Stimulated activated CD4-positive, alpha-beta T cell treated with anti-CD3 and anti-CD28 coated beads, TNF-alpha, amount 100 ng/mL, for 24 hours (primary cell): ENCODE measurements around the gene ING5.
A peak's percentile ranks its signal among the peaks of the same experiment; 100 is the strongest.

Experiments
- DNase-seq, 3 experiments: peaks; one replicate each; pipeline ENCODE4 v3.0.0-alpha.2; 2020; ENCODE audit warnings: low read depth in 3 of 3

The ING5 gene

DNA sequence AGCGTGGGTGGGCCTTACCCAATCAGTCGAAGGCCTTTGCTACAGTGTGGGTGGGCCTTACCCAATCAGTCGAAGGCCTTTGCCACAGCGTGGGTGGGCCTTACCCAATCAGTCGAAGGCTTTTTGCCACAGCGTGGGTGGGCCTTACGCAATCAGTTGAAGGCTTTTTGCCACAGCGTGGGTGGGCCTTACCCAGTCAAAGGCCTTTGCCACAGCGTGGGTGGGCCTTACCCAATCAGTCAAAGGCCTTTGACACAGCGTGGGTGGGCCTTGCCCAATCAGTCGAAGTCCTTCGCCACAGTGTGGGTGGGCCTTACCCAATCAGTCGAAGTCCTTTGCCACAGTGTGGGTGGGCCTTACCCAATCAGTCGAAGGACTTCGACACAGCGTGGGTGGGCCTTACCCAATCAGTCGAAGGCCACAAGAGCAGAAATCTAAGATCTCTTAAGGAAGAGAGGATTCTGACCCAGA, 58.5 kb downstream of the ING5 start:
- no peak for DNase-seq

DNA sequence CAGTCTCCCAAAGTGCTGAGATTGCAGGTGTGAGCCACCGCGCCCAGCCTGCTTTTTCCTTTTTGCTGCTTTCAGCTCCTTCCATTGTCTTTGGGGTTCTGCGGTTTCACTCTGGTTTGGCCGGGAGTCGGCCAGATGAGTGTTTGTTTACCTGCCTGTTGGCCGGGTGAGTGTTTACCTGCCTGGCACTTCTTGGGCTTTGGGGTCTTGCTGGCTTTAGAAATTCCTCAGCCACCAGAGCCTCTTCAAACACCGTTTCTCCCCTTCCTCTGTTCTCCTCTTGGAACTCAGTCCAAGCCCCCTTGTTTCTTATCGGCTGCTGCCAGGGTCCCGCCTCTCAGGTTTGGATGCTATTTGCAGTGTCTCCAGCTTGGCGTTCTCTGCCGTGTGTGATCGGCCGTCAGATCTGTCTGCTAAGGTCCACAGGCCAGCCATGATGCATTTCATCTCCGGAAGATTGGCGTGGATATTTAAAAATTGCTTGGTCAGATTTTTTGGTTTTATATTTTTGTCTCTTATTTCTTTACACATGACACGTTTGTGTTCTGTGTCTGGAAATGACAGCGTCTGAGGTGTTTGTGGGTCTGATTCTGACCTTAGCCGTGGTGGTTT, 60.6 kb downstream of the ING5 start:
- DNase-seq = no peak

DNA sequence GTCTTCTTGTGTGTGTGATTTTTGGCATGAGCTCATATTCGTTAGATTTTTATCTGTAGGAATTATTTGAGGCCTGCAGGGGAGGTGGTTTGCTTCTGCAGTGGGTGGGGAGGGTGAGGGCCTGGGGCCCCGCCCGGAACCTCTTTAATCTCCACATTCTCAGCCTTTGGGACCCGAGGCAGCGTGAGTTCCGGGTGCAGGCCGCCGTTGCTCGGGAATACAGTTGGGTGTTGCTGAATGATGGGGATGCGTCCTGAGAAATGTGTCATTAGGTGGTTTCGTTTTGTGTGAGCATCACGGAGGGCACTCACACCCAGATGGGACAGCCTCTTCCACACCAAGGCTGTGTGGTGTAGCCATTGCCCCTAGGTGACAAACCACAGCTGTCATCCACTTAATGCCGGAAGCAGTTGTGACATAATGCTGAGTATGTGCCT, 61.1 kb downstream of the ING5 start:
- DNase-seq = peak in 1 of 3 experiments; percentile 19

DNA sequence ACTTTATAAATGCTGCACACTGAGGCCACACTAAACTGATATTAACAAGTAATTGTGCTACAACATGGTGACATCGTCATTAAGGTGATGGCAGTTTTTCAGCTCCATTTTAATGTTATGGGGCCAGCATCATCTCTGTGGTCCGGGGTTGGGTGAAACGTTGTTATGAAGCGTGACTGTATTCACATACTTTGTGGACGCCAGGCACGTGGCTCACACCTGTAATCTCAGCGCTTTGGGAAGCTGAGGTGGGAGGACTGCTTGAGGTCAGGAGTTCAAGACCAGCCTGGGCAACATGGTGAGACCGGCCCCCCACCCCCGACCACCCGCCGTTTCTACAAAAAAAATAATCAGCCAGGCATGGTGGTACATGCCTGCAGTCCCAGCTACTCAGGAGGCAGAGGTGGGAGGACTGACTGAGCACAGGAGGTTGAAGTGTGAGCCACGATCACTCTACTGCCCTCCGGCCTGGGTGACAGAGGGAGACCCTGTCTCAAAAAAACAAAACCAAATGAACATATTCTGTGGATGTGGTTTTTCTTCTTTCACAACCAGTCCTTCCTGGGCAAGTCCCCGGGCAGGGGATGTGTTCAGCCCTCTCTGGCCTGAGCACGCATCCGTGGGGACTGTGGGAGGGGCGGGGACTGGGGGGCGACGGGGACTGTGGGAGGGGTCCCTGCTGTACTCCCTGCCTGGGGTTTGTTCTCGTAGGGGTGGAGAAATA, 61.9 kb downstream of the ING5 start:
- no peak for DNase-seq

DNA sequence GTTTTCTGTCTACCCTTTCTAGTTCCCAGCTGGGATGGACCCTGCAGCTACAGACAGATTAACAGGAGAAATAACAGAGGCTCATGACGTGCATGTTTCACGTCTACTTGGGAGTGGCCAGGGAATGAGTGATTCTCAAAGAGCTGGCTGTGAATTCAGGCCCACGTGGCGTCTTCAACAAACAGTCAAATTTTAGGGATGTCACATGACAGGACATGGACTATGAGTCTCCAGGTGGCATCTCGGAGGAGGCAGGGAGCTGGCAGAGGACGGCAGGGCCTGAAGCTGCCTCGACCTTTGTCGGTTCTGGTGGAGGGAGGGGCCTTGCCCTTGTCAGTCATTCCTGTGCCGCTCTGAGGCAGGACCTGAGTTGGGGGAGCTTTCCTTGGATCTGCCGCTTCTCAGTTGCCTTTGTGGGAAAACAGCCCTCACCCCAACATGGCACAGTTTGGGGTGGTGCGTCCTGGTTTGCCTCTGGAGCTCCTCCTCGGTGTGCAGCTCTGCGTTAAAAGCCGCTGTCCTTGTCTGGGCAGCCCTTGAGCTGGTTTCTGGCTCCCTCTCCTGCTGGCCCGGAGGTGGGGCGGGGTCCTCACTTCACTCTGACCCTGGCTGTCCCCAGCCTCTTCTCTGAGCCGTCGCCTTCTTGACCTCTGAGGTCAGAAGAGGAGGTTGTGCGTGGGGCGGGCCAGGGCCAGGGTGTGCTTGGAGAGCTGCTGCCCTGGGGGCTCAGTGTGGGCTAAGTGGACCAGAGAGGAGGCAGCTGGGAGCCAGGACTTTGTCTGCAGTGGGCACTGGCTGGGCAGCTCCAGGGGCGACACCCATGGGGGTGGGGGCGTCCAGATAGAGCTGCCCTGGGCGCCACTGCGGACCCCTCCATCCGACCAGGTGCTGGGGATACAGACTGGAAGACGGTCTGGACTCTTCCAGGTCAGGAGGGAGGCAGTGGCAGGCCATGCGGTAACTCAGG, 62.7 kb downstream of the ING5 start:
- DNase-seq = no peak

DNA sequence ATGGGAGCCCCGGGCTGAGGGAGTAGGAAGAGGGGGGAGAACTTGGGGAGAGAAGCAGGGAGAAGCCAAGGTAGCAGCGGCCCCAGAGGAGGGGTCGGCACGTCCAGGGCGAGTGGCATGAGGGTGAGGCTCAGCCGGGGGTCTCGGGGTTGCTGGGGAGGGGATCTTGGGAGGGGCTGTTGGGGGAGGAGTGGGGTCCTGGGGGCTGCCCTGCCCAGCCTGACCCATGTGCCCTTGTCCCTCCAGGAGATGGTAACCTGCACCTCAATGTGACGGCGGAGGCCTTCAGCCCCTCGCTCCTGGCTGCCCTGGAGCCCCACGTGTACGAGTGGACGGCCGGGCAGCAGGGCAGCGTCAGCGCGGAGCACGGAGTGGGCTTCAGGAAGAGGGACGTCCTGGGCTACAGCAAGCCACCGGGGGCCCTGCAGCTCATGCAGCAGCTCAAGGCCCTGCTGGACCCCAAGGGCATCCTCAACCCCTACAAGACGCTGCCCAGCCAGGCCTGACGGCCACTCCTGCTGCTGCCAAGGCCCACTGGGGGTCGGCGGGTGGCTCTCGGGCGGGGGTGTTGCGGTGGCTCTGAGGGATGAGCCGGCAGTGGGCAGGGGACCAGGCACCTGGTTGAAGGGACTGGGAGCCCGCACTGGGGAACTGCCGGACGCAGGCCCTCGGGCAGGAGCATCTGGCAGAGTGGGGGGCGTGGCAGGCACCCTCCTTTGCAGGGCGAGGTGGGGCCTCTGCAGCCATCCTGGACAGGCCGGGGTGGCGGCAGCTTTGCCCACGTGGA, 65.8 kb downstream of the ING5 start:
- no peak for DNase-seq

DNA sequence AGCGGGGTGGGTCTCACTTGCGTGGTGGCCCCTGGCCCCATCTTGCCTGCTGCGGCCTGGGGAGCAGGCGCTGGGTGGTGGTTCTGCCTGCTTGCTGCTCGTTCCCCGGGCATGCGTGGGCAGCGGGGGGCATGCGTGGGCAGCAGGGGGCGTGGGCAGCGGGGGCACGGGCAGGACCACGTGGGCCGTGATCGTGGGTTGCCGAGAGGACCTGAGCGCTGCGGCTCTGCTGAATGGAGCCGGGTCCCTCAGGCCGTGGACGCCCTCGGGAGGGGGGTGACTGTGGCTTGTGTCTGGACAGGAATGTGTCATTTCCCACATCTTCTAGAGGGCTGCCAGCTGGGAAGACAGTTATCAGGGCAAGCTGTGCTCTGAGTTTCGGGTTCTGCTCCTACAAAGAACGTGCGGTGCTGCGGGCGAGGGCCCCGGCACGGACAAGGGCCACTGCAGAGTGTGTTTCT, 66.4 kb downstream of the ING5 start:
- no peak for DNase-seq

DNA sequence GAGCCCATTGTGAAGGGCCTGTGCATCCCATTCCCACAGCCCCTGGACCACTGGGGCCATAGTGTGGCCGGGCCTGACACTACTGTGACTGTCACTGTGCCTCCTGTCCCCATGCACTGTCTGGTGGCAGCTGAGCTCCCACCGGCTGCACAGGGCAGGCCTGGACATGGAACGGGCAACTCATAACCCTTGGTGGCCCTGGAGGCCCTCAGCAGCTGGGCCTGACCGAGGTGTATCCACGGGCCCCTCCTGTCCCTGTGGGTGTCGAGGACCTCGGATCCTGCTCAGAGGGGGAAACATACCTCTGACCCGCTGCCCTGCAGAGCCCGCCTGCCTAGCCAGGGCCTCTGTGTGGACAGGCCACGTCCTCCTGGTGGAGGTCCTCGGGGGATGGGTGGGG, 67.0 kb downstream of the ING5 start:
- DNase-seq = no peak

DNA sequence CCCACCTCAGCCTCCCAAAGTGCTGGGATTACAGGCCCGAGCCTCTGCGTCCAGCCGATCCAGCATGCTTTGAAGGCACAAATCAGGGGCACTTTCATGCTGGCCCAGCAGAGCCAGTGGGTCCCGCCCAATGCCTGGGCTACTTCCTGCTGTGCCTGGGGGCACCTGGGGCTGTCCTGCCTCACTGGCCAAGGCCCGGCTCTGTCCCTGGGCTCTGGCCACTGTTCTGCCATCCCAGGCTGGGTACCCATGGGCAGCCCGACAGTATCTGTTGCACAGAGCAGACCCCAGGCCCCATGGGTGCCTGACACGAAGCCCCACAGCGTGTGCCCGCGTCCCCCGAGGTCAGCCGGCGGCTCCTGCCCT, 68.0 kb downstream of the ING5 start:
- DNase-seq = no peak

DNA sequence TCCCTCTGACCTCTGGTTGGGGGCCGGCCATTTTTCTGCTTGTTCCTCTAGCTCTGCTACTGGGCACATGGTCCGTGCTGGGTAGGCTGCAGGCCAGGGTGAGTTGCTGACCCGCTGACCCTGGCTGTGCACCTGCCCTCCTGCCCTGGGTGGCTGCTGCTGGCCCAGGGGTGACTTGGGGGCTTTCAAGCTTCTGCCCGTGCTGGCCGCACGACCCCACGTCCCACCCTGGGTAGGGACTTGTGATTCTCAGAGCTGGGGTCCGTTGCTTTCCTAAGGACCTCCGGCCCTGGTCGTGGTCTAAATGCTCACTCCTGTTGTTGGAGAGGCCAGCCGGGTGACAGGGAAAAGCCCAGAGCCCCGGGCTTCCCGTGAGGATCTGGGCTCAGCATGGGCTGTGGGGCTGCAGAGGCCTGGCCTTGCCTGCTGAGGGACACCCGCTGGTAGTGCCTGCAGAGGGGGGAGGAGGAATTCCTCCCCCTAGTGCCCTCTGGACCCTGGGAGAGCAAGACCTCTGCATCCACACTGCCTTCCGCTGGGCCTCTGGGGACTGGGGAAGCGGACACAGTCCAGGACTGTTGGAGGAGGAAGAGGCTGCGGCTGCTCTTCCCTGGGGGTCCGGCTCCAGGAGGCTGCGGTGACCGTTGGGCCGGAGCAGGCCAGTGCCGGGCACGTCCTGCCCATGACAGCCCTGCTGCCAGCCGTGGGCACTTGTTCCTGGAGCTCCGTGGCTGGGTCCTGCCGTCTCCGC, 68.5 kb downstream of the ING5 start:
- no peak for DNase-seq

DNA sequence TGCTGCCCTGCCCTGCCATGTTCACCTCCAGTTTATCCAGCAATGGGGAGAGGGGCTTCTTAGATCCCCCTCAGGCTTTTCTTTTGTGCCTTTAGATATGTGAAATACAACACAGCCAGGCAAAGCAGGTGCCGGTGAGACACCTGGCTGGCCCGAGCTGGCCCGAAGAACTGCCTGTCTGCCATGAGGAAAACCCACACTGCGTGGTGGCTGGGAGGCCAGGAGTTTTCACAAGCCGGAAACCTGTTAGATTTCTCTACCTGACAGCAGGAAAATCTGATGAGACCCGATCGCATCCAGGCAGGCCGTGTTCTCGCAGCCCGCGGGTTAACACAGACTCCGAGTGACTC, 69.1 kb downstream of the ING5 start:
- DNase-seq = no peak

DNA sequence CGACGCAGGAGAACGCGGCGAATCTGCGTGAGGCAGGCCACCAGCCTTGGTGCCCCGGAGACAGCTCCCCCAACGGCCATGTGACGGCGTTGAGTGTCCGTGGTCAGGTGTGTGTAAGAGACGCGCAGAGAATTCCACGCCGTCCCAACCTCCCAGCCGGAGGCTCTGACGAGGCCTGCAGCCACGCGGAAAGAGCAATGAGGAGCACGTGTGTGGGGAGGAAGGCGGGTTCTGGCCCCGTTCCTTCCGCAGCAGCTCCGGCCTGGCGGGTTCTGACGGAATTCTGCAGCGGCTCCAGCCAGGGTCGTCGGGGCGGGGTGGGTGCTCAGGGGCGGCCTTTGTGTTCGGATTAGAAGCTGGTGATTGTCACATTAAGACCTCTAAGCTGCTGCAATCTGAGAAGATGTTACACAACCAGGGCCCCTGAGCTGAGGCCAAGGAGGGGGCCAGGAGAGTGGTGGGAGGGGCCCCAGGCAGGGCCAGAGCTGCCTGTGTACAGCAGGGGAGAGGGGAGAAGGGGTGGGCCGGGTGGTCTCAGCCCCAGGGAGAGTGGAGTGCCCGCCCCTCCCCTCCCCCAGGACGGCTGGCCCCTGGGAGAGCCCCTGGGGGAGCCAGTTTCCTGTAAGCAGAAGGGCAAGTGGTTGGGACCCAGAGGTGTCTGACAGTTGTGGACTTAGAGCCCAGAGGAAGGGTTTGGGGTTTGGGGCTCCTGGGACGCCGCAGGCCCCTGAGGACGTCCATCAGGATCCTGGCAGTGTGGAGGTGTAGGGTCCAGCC, 69.6 kb downstream of the ING5 start:
- no peak for DNase-seq

DNA sequence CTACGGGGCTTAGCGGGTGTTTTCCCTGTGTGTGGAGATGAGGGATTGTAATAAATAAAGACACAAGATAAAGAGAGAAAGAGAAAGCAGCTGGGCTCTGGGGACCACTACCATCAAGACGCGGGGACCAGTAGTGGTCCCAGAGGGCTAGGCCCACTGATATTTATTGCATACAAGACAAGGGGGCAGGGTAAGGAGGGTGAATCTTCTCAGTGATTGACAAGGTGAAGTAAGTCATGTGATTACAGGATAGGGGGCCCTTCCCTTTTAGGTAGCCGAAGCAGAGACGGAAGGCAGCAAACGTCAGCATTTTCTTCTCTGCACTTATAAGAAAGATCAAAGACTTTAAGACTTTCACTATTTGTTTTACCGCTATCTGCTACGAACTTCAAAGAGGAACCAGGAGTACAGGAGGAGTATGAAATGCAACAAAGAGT, 70.2 kb downstream of the ING5 start:
- DNase-seq = peak in 1 of 3 experiments; percentile 19

DNA sequence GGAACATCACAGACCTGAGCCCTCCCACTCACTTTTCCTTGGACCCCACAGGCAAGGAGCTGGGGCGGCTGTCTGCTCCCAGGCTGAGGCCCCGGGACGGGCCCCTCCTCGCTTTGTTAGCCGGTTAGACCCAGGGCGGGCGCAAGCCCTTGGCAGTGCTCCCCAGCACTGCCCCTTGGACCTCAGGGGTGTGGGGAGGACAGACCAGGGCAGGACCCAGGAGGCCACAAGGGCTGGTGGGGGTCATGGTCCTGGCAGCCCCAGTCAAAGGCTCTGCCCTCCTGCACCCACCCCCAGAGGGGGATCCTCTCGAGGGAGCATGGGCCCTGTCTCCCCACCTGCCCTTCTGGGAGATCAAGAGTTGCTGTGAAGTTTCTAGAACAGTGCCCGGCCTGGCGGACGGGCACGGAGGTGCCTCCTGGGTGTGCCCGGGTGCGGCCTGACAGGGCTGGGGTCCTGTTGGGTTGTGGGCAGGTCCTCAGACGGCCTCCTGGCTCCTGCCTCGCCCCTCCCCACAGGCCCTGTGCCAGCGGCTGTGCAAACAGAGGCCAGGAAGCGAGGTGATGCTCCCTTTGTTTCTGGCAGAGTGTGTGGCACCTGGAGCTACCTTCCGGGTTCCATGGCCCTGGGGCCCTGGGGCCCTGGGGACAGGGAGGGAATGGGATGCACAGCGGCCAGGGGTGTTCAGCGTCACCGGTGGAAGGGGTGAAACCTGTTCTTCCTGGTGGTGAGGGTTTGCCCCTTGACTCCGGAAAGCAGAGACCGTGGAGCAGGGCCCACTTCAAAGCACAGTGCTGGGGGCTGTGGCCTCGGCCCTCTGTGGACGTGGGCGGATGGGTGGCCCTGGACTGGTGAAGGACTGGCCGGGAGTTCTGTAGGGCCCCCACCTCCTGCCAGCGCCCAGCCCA, 71.9 kb downstream of the ING5 start:
- DNase-seq = no peak

DNA sequence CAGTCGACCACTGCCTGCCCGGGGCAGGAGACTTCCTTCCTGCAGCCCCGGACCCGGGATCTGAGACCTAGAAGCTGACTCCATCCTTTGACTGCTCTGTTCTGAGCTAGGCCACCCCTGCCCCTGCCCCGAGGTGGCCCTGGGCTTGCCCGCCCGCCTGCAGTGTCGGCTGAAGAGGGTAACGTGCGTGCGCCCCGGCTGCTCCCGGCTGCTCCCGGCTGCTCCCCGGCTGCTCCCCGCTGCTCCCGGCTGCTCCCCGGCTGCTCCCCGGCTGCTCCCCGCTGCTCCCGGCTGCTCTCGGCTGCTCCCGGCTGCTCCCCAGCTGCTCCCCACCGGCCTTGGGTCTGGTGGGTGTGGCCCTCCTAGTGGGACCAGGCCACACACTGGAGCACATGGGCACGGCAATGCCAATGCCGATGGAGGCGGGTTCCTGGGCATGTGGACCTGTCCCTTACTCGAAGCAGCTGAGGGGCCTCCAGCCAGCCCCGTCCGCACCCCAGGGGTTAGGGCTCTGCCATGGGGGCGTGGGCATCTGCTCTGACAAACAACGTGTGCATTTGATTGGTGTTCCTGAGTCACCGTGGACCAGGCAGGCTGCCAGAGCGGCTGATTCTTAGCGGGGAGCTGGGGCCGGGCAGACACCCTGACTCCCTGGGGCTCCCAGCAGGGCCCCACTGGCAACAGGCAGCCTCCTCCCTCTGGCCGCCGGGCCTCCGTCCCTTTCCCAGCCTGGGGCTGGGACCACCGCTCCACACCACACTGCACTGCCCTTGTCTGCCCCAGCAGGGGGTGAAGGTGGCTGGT, 72.8 kb downstream of the ING5 start:
- no peak for DNase-seq

DNA sequence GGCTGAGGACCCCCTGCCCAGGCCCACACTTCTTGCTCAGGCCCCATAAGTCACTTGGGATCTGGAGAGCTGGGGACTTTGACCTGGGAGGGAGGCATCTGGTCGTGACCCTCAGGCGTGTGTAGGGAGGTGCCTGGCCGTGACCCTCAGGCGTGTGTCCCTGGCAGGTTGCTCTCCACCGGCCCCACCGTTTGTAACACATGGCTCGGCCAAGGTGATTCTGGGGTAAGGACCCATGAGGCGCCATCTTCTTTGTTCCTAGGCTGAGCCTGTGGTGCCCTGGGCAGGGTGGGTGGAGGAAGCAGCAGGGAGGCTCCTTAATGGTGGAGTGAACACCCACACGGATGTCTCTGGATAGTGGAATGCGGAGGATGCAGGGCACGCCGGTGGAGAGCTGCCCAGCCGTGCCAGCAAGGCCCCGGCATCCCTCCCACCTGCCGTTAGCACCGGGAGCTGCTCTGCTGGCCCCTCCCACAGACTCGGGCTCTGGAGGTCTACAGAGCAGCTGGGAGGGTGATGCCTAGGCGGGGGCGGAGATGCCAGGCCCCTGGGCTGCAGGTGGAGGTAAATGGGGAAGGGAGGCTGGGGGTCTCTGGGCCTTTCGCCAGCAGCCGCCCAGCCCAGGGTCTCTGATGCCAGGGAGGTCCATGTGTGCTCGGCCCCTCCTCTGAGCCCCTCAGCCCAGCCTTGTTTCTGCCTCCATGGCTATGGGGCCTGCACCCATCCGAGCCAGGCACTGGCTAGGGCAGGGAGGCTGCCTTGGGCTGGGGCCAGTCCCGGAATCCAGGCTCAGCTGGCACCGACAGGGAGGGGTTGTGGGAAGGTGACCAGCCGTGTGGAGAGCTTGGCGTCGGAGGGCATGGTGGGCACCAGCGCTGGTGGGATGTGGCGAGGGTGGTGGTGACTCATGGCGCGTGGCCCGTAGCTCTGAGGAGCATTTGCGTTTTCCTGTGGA, 73.7 kb downstream of the ING5 start:
- DNase-seq = no peak
